GM19468 (cell line): ENCODE results near the gene ITGAD.

Experiments used
- ATAC-seq: cut with Tn5 transposase; IDR thresholded peaks from one replicate; pipeline ENCODE4 v1.9.1; 2021; ENCODE audit warnings: mild to moderate bottlenecking, moderate library complexity, moderate number of reproducible peaks; ENCODE audit not compliant: unreplicated experiment; ENCODE audit errors: extremely low read depth

The ITGAD gene

DNA sequence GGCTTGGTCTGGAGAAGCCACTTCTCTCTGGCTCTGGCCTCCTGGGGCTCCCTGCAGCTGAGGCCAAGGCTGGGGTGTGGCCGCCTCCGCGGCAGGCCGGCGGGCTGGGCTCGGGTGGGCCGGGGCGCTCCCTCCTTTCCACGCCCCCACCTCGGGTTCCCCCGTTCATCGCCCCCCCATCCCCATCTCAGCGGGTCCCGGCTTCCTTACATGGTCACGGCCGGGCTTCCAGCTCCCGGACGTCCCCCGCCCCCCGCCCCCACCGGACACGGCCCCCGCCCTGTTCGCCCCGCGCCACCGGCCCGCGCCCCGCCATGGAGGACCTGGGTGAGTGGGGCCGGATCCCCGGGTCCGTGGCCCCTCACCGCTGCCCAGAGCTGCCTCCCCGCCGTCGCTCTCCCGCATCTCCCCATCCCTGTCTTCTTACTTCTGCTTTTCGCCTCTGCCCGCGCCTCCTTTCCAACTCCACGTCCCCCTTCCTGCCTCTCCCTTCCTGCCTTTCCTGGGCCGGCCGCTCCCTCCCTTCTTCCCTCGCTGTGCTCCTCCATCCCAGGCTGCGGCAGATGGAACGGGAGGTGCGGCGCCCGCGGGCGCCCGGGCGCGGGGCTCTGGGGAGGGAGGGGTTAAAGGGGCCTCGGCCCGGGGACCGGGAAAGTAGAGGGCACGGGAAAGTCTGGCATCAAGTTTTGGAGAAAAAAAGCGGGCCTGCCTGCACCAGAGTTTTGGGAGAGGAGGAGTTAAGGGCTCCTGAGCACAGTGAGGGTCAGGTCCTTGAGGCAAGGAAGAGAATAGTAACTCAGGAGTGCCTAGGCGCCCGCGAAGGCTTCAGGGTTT, 79.0 kb downstream of the ITGAD start, which contains the start of gene TGFB1I1:
TGFB1I1 (plus strand) TSS at position 278 of the 834 bp plus-strand sequence; CDS start at position 315, 37 bp downstream.
- ATAC-seq: no peak

DNA sequence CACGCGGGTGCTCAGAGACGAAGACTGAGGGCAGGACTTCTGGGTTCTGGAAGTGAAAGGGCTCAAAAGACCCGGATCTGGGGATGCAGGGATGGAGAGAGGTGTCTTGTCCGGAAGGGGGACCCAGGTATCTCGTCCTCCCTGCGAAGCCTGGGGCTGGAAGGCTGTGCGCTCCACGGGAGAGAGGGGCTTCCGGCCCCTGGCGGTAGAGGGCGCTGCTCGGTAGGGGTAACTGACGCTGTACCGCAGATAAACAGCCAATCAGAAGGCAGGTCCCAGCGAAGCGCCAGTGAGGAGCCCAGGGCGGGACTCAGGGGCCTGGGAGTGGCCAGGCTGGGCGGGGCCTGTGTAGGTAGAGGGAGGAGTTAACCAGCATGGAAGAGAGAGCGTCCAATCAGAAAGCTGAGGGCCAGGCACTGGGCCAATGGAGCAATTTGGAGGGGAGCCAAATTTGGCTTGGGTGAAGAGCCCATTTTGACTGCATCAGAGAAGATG, 79.6 kb downstream of the ITGAD start:
- ATAC-seq: no peak

DNA sequence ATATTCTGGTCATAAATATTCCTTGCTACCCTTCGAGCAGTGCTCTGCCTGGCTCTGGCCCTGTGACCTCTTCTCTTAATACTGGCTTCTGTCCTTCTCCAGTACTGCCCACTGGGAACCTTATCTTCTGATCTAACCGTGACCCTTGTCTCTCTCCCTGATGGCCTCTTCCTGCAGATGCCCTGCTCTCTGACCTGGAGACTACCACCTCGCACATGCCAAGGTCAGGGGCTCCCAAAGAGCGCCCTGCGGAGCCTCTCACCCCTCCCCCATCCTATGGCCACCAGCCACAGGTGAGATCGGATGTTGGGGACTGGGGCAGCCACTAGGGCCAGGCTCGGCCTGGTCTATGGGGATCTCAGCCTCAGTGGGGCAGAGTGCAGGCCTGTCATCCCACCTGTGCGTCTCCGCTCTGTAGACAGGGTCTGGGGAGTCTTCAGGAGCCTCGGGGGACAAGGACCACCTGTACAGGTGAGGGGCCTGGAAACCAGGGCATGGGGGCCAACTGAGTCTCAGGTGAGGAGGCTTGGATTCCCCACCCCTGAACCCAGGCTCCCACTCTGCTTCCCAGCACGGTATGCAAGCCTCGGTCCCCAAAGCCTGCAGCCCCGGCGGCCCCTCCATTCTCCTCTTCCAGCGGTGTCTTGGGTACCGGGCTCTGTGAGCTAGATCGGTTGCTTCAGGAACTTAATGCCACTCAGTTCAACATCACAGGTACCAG, 80.3 kb downstream of the ITGAD start:
- ATAC-seq: no peak

GRCh38 chr16:31474173-31474714, 81.1 kb downstream of the ITGAD start:
- no peak for ATAC-seq

DNA sequence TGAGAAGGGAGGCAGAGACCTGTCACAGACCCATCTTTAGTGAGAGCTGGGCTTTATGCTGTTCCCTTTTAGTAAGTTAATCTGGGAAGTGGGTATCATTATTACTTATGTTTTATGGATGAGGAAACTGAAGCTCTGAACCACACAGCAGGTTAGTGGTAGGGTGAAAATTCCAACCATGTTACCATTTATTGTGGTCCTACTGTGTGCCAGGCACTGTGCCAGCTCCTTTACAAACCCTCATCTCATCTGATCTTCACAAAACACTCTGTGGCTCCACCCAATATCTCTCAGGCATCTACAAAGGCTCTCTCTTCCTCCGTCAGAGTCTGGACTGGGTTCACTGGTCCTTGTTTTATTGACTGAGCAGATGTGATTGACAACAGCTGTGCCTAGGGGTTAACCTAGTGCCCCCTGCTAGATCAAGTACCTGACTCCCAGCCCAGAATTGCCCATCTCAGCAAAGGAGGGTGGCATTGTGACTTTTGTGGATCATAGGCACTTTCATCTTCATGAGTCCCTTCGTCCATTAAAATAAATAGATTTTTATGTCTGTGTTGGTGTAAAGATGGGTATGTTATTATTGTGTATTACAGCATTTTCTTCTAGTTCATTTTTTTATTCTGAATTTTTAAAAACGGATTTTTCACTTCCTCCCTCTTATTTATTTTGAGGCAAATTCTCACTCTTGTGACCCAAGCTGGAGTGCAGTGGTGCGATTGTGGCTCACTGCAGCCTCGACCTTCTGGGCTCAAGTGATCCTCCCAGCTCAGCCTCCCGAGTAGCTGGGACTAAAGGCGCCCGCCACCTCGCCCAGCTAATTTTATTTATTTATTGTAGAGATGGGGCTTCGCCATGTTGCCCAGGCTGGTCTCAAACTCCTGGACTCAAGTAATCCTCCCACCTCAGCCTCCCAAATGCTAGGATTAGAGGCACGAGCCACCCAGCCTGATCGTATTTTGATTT, 81.9 kb downstream of the ITGAD start:
- ATAC-seq: no peak

- ATAC-seq: no peak
These were observed 82.8 kb downstream of the ITGAD start for GRCh38 chr16:31475946-31476302.
